HG02840 (cell line): ENCODE data around the gene RAB11FIP4.

Source experiments
- ATAC-seq: cut with Tn5 transposase; IDR thresholded peaks from one replicate; pipeline ENCODE4 v1.9.1; 2021; ENCODE audit warnings: mild to moderate bottlenecking, moderate library complexity, moderate number of reproducible peaks; ENCODE audit not compliant: unreplicated experiment, low FRiP score

Gene RAB11FIP4

DNA sequence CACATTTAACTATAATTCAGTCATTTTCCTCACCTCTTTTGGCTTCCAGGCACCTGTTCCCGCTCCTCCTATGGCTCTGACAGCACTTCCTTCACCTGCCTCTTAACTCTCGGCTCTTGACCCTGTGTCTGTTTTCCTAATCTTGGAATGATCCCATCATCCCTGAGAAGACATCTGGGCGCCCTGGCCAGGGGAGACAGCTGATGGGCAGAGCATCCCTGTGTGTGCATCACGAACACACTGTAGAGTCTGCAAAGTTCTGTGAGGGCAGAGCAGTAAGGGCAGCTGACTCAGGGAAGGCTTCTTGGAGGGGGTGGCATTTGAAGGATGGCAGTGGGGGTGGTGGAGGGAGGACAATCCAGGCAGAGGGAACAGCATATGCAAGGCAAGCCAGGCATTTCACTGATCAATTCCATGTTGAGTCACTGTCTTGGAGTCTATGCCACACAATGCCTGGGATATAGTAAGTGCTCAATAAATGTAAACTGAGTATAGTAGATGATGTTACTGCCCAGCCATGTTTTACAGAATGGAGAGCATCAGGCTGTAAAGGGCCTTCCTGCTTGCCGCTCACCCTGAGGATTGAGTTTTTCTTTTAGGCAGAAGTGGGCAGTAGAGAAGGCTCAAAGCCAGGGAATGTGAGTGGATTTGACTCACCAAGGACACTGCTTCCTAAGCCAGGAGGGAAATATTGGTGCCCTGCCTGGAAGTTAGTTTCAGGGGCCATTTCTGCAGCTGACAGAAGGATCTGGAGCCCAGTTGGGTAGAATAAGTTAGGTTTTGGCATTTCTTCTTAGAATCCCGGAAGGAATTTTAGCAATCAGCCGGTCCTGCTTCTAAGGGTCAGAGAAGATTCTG is 5.8 kb upstream of the RAB11FIP4 start:
- no peak for ATAC-seq

DNA sequence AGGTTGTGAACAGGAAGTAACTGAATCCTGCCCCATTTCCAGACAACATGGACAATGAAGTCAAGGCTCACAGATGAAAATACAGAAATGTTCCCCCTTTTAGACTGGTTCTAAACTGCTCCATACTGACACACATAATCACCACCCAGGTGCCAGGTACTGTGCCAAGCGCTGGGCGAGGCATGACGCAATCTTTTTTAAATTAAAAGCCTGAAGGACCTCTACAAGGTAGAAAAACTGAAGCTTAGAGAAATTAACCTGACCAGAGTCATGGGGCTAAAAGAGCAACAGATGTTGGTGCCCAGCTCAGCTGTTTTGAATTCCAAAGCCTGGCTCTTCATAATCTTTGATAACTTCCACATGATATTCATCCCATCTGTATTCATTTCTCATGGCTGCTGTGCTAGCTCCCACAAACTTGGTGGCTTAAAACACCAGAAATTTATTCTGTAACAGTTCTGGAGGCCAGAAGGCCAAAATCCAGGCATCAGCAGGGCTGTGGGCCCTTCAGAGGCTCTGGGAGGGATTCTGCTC is 4.9 kb upstream of the RAB11FIP4 start:
- no peak for ATAC-seq

DNA sequence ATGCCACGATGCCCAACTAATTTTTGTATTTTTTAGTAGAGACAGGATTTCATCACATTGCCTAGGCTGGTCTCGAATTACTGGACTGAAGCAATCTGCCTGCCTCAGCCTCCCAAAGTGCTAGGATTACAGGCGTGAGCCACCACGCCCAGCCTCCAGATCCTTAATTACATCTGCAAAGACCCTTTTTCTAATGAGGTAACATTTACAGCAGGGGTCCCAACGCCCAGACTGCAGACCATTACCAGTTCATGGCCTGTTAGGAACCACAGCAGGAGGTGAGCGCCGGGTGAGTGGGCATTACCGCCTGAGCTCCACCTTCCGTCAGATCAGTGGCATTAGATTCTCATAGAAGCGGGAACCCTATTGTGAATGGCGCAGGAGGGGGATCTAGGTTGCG is 4.0 kb upstream of the RAB11FIP4 start:
- ATAC-seq, result no peak

DNA sequence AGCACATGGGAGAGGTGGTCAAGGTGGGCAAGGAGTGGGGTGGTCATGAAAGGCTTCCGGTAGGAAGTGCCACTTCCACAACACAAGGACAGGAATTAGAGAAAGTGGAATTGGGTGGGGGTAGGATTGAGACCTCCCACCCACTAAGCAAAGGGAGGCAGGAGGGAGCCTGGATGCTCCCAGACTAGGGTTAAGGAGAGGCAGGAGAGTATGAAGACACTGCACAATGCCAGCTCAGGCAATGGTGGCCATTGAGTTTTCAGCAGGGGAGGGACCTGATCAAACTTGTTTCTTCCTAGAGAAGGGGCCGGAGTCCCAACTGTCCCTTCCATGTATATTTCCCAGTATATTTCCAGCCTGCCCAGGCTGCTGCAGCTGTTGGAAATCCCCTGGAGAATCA is 3.1 kb upstream of the RAB11FIP4 start:
- ATAC-seq, result no peak

DNA sequence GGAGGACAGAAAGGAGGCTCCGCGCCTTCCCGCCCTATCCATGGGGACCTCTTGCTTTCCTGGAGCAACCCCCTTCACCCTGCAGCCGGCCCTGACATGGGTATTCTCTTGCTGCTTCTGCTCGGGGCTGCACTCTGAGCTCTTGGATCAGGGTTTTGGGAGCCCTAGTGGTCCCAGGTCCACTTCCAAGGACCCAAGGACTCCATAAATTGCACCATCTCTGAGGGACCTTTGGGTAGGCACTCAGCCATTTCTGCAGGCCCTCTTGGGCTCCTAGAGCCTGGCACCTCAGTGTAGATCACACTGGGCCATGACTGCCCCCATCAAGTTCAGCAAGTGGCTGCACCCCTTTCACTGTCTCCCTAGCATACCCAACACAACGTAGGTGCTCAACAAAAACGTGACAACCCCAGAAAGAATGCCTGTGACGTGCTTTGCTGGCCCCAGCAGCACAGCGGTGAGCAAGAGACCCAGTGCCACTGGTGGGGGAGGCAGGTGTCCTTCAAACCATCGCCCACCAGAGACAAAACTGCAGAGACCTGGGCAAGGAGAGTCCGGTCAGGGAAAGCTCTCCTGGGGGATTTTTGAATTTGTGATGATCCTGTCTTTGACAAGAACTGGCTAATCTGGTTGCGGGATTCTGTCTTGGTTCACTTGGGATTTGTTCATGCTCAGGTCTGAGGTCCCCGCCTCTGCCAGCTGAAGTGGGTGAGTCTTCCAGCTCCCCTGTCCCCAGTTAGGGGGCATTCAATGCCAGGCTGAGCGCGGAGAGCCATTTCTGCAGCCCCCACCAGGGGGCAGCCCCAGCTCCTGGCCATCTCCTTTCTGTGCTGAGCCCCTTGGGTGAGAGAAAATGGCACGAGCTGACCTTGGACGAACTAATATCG is 2.5 kb upstream of the RAB11FIP4 start:
- ATAC-seq, result no peak

DNA sequence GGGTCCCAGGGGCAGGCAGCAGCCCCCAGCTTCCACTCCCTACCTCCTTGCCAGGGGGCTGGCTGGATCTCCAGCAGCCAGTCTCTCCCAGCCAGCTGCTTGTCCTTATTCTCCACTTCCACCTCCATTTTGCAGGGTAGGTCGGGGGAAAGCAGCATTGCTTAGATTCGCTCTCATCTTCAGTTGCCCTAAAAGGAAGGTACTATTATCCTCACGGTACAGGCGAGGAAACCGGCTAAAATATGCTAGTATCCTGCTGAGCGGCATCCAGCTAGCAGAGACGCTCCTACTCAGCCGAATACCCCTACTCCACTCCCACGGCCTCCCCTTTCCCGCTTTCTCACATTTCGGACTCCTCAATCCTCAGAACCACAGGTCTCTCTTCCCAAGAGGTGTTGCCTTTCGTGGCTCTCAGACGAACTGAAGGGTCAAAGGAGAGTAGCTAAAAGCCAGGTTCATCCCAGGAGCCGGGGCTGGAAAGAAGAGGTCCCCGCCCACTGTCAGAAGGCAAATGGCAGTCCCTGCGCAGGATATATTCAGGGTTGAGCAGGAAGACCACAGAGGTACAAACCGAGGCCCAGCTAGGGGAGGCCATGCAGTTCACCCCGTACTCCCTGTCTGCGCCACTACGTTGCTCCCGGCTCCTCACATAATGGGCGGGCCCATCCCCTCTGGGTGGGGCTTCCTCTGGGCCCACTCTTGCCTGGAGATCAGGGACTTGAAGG is 1.7 kb upstream of the RAB11FIP4 start:
- ATAC-seq, result no peak

DNA sequence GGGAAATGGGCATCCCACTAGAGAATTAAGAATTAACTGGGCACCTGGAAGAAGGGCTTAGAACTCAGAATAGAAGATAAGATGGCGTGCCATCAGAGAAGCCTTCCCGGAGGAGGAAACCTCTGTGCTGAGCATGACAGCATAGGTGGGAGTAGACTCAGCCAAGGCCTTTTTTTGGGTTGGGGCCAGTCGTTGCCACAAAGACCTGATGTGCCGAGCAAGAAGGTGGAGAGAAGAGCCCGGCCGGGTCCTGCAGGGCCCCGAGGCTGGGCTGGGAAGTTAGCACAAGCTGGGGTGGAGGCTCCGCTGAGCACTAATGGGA is 1.1 kb upstream of the RAB11FIP4 start:
- ATAC-seq, result no peak

DNA sequence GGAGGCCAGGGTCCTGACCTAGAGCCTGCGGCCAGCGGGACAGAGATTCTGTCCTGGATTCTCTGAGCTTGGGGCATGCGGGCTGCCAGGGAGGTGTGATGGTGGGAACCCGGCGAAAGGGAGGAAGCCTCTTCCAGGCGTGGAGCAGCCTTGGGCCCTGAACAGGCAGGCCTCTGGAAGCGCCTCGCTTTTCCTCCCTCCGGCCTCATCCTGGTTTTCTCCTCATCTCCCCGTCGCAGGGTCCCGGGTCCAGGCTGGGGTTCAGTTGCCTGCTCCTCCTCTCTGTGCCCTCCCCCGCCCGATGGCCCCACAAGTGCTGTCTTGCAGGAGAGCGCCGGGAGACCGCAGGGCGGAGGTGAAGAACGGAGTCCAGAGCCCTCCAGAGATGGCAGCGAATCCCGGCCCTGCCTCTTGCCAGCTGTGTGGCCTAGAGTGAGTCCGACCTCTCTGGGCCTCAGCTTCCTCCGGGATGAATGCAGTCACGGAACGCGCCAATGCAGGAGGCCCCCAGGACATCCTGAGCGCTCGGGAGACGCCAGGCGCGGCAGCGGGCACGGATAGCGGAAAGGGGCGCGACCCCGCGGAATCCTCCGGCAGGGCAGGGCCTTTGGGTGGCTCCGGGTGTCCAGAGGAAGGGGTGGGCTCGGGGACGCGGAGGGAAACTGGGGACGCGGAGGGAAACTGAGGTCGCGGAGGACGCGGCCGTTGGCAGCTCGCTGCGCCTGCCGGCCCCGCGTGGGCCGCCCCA is 553 bp upstream of the RAB11FIP4 start:
- ATAC-seq, result no peak

DNA sequence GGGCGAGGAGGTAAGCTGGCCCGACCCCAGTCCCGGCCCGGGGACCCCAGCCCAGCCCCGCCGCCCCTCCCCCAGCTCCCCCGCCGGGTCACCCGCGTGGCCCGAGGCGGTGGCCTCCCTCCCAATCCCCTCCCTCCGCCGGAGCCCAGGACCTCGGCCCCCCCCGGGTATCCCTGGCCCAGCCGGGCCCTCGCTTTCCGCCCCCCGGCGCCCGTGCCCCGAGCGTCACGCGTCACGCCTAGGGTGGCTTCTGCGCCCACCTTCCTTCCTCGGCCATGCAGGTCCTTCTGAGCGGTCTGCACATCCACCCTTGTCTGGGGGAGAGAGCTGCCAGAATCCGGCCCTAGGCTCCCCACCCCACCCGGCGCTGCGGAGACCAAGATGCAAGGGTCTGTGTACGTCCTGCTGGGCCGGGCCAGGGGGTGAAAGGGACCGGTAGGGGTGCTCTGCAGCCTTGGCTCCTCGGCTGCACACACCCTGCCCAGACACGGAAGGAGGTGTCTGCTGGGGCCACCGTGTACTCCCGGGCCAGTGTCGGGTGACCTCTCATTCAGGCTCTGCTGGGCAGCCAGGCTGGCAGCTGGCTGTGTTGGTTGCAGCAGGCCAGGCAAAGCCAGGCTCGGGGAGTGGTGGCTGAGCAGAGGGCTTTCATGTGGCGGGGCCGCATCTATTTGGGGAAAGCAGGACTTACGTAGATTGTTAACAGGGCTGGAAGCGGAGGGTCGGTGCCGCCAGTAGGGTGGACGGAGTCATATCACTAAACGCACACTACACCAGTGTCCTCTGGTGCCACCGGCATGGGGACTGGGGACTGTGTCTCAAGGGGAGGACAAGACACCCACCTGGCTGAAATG is 754 bp downstream of the RAB11FIP4 start:
- ATAC-seq, result no peak

DNA sequence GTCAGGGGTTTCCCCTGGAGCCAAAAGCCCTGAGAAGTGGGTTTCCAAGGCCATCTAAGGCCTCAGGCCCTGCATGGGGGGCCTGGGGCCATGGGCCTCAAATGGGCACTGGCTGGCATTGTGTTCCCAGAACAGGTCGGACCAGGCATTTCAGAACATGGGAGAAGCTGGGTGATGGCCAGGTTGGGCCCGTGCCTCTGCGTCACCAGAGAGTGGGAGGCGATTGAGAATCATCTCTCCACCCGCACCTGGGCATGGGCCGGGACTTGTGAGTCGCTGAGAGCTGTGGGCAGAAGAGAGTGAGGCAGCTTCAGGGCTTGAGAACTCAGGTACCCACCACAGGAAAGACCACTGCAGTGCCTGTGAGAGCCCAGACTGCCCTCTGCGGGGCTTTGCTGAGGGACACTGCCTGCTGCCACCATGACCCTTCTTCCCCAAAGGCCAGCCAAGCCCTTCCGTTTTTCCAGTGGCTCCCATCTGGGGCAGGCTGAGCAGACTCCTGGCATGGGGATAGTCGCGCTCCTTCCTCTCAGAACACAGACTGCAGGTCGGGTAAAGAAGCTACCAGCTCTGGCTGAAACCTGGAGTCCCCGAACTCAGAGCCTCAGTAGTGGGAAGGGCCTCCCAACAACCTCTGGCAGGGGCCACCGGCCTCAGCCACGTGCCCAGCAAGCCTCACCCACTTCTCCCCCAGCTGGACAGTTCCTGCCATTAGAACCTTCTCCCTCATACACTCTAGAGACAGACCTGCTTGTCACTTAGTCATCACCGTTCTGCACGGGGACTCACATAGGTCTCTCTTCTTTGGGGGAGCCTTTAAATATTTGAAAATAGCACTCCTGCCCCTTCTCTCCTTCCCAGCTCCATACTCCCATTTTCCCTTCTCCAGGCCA is 1.6 kb downstream of the RAB11FIP4 start:
- ATAC-seq, result no peak

DNA sequence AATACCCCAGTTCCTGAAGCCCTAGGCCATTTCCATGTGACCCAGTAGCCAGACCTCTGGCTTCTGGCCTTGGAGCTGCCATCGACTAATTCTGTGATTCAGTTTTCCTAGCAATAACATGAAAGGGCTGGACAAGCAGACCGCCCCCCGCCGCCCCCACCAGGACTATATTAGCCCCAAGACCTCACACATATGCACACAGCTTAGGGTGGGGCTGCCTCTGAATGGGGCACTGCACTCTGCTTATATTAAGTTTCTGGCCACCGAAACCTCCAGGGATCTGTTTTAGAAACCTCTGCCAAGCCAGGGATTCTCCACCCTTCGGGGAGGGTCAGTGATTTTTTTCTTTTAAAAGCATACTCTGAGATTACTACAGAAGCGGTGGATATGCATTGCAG is 2.3 kb downstream of the RAB11FIP4 start:
- ATAC-seq, result no peak

DNA sequence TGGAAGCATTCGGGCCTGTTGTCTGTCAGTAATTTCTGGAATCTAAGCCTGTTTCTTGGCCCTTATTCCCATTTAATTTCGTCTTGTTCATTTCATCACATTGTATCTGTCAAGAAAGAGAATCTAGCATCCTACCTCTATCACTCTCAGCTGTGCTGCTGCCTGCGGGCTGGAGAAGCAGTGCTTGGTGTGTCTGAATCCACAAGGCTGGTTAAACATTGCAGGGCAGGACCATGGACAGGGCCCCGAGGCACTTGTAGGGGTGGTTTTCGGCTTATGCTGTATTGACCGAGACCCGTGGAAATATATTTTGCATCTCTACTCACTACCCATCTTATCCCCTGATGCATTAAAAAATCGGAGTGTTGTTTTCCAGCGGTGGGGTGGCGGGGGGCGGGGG is 3.1 kb downstream of the RAB11FIP4 start:
- no peak for ATAC-seq

DNA sequence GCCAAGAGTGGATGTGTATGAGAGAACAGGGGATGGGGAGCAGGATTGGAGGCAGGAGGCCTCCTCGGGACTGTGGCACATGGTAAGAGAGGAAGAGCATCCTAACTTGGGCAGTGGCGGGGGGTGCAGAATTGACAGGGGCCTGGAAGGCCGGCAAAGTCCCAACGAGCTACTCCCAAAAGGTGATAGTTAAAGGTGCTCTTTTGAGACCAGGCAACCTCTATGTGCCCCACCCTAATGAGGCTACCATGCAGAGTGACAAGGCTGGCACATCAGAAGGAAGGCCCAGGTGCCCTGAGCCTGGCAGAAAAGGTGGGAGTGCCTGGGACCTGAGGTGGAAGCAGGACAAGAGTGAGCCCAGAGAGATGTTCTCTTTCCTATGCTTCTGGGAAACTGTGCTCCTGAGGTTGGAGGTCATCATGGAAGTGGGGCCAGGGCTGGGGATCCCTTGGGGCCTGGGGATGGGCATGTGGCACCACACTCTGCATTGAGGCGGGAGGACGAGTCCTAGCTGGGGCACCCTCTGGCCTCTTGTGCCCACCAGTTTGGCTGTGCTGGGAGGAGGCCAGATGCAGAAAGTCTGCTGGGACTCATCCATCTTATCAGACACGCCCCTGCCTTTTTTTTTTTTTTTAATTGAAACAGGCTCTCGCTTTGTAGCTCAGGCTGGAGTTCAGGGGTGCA is 5.9 kb downstream of the RAB11FIP4 start:
- ATAC-seq, result no peak

DNA sequence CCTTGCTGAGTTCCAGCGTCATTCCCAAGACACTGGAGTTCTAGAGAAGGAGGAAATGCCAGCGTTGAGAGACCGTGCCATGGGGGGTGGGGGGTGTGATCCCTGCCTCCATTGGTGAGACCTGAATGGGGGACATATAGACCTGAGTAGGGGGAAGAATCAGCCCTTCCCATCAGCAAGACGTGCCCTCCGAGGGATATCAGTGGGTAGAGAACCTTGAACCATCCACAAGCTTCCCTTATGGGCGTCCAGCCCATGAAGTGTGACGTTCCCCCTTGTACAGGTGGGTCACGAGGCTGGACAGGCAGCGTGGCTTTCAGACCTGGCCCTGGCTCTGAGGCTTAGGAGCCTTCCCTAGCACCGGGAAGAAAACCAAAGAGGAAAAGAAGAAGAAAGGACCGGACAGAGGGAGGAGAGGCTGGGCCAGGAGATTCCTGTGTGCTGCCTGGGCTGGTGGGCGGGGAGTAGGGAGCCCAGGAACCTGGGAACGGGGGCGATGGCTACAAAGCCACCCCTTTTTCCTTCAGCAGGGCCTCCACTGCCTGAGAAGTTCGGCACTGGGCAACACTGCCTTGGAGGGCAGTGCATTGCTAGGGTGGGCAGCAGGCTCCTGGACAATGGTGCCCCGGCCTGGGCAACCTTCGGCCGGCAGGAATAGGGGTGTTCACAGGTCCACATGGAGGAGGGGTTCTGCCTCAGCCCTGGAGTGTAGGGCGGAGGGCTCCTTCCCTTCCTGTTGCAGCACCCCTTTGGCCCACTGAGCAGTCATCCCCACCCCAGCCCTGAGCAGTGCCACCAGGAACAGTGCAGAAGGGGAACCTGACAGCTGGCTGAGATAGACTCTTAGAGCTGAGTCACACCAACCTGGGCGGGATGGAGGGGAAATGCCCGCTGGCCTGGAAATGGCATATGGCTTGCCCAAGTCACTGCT is 7.2 kb downstream of the RAB11FIP4 start:
- ATAC-seq, result no peak

DNA sequence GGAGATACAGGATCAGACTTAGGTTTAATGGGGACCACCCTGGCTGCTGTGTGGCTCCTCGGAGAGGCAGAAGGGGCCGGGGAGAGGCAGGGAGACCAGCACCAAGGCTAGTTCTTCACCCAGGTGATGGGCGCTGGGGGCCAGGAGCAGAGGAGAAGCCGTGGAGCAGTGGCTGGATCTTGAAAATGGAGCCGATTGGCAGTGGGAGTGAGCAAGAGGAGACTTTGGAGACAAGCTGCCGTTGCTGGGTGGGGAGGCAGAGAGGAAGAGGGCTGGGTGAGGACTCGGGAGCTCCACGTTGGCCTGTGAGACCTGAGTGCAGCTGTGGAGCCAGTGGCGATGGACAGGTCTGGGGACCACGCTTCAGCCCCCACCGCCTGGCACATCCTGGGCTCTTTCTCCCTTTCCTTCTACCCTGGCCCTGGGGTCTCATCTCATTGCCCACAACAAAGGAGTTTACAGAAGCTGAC is 9.0 kb downstream of the RAB11FIP4 start:
- no peak for ATAC-seq

DNA sequence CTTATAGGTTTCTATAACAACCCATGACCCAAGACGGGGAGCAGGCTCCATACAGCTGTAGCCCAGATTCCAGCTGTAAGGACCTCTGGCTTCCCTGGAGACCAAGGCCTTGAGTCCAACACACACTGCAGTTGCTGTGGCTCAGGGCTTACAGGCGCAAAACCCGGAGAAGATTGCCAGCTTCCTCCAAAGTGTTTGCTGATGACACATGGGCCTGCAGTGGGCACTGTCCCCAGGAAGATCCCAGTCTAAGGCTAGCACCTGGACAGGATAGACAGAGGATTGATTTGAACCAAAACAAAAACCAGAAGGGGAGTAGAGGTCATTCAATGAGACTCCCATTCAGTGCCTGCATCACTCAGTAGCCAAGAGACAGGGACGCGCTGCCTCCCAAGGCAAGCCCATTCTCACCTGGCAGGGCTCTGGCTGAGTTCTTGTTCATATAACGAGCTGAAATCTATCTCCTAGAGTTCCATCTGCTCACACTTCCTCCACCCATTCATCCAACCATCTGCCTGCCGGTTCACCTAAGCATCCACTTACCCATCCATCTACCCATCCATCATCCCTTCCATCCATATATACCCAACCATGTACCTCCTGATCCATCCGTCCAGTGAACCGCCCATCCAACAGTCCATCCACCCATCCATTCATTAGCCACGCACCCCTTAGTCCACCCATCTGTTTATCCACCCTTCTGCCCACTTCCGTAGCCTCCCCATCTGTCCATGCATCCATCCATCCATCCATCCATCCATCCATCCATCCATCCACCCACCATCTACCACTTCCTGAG is 10.2 kb downstream of the RAB11FIP4 start:
- no peak for ATAC-seq
